22Rv1 (cell line): ENCODE results near the gene NKD1.

Source experiments
- H3K27ac ChIP-seq: fragments of 450-650 bp; 2 replicates; pipeline ENCODE4 v1.5.1; 2017
- CTCF ChIP-seq: fragments of 450-650 bp; IDR thresholded peaks from 2 replicates; pipeline ENCODE4 v1.5.1; 2017; ENCODE audit warnings: mild to moderate bottlenecking
- ZFX ChIP-seq: fragments of 450-650 bp; IDR thresholded peaks from 2 replicates; pipeline ENCODE4 v1.6.1; 2017; ENCODE audit warnings: antibody characterized with exemption, borderline replicate concordance

NKD1 gene

DNA sequence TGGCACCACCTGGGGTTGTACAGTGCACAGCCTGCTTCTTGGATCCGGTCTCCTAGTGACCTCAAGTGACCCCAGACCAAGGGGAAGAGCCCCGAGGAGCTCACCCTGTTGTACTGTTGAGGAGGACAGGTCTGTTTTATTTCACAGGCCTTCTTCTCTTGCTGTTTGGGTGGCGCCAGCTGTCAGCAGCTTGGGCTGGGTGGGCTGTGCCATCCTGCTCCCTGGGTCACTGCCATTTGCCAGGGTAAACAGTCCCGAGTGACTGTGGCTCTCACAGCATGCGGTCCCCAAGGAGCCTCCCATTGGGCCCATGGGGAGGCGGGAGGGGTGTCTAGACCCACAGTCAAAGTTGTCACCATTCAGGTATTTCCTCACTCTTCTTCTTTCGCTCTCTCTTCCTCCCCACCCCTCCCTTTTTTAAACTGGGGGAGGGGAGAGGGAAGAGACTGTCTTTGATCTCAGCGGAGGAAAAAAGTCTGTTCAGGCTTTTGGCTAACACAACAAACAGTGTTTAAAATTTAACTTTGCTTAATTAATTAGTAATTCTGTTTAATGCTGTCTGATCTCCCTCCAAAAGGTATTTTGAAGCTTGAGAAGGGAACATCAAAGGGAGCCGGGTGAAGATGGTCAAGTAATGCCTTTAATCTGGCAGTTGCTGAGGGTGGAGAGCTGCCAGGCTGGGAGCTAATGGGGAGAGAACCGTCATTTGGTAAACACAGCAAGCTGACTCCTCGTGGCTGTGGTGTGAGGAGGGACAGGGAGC, 68.9 kb downstream of the NKD1 start:
- TF ChIP-seq ZFX (no peak), CTCF (no peak)
- H3K27ac ChIP-seq = no peak overlapping the region

- TF ChIP-seq ZFX (no peak), CTCF (no peak)
- no peak overlapping the region for H3K27ac ChIP-seq
Observed at GRCh38 chr16:50617646-50618184, 69.5 kb downstream of the NKD1 start.

DNA sequence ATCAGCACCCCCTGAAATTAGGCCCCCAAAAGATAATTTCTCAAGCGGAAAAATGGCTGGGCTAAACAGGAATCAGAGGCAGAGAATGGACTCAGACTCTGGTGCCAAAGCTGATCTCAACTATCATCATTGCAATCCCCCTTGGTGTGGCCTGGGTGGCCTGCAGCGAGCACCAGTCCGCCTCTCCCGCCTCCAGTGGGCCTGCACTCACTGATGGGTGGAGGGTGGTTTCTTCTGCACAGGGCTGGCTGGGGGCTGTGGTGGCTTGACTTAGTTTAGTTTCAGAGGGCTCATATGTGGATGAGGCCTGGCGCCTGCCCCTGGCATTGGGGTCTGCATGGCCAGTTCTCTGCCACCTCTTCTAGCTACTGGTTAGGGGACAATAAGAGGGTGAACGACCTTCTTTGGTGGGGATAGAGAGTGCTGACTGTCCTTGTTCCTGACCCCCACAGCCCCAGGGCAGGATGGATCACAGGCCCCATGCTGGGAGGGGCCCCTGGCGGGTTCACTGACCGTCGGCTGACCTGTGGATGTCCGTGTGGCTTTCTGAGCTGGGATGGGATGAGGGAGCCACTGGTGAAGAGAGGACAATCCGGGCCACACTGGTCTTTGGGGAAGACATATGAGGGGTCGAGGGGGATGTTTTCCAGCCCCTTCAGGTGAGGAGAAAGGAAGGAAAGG, 70.2 kb downstream of the NKD1 start:
- H3K27ac ChIP-seq = no peak overlapping the region
- TF ChIP-seq ZFX (no peak), CTCF (no peak)

DNA sequence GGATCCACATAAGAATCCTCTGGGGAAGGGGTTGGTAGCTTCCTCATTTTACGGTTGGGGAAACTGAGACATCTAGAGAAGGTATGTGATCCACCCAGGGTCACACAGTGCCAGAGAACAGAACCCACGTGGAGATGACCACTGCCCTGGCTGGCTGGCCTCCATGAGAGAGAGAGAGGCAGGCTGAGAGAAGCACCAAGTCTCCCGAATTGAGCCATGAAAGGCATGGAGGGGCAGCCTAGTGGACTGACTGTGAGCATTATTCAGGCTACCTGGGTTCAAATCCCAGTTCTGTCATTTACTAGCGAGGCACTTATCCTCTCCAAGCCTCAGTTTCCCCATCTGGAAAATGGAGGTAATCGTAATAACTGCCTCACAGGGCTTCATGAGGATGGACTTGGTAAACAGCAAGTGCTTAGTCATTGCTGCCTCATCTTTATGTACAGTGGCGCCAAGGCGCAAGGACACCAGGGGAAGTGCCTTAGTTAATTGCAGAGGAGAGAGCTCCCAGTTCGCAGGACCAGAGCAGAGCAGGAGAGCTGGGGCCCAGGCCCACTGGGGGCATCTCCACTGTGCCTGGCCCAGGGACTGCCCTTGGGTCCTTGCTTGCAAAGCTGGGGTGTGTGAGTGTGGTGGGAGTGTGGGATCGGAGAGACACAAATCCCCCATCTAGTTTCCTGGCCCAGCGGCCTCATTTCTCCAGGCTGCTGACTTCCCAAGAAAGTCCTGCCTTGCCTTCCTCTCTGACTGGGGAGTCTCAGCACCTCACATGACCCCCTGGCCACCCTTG, 71.7 kb downstream of the NKD1 start:
- no peak for TF ChIP-seq CTCF
- TF ChIP-seq ZFX = no peak
- no peak overlapping the region for H3K27ac ChIP-seq

DNA sequence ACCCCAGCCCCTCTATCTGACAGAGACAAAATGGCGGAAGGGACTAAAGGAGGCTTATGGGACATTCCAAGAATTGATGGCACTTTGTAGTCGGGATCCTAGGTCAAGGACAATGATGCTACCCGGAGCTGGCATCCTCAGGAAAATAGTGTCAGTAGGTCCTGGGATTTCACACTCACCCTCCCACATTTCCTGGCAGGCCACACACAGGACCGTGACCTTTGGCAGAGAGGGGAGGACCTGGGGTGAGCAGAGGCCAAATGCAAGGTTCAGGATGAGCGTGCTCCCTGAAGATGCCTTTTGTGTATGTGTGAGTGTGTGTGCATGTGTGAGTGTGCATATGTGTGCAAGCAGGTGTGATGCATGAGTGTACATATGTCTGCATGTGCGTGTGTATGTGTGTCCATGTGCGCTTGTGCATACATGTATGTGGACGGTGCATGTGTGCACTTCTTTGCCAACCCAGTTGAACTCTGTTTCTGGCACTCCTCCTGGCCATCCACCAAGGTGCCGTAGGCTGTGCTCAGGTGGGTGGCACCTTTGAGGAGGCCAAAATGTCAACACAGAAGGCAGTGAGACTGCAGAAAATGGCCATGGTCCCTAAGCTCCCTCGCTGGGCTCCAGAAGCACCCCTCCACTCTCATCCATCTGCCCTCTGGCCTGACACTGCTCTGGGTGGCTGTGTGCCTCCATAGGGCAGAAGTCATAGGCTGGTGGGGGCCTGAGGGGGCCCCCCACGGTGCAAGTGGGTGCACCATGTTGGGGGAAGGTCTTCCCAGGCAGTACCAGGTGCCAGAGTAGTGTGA, 72.7 kb downstream of the NKD1 start:
- TF ChIP-seq ZFX (no peak), CTCF (no peak)
- H3K27ac ChIP-seq = no peak overlapping the region

DNA sequence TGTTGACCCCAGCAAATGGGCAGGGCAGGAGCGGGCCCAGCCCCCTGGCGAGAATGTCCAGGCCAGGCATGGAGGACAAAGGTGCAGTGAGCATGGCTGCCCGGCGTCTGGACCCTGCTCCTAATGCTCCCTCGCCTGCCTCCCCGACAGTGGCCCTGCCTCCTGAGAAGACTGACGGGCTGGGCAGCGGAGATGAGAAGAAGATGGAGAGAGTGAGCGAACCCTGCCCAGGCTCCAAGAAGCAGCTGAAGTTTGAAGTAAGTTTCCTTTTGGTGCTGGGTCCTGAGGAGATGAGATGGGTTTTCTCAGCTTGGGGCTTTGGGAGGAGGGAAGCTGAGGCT, 73.2 kb downstream of the NKD1 start:
- no peak for TF ChIP-seq CTCF
- no peak overlapping the region for H3K27ac ChIP-seq
